Trophoblast cell (in vitro differentiated cells and primary cell): Measurements from ENCODE around the gene LDB2.

Experiments
- DNase-seq, 2 donors: peaks; one replicate each; pipeline ENCODE4 v3.0.0-alpha.2; 2016
- H2AFZ ChIP-seq: 2 replicates; pipeline ENCODE4 v1.6.1; 2013; ENCODE audit warnings: low read length, moderate library complexity, mild to moderate bottlenecking; ENCODE audit not compliant: insufficient read depth, poor library complexity
- H2AK5ac ChIP-seq: 2 replicates; pipeline ENCODE4 v1.6.1; 2013; ENCODE audit warnings: mild to moderate bottlenecking, low read length
- H2BK120ac ChIP-seq: 2 replicates; pipeline ENCODE4 v1.6.1; 2013; ENCODE audit warnings: low read length, mild to moderate bottlenecking, moderate library complexity; ENCODE audit not compliant: insufficient read depth, poor library complexity
- H2BK12ac ChIP-seq: 2 replicates; pipeline ENCODE4 v1.6.1; 2013; ENCODE audit warnings: mild to moderate bottlenecking, low read length, moderate library complexity
- H2BK5ac ChIP-seq: 2 replicates; pipeline ENCODE4 v1.6.1; 2013; ENCODE audit warnings: low read length, low read depth, moderate library complexity, mild to moderate bottlenecking; ENCODE audit not compliant: poor library complexity
- H3K14ac ChIP-seq: 2 replicates; pipeline ENCODE4 v1.6.1; 2013; ENCODE audit warnings: mild to moderate bottlenecking, low read length
- H3K18ac ChIP-seq: 2 replicates; pipeline ENCODE4 v1.6.1; 2013; ENCODE audit warnings: mild to moderate bottlenecking, low read length
- H3K23ac ChIP-seq: 2 replicates; pipeline ENCODE4 v1.6.1; 2013; ENCODE audit warnings: low read length
- H3K27ac ChIP-seq: 2 replicates; pipeline ENCODE4 v1.5.1; 2013; ENCODE audit warnings: low read depth, mild to moderate bottlenecking, inconsistent platforms, low read length, moderate library complexity
- H3K27me3 ChIP-seq: 2 replicates; pipeline ENCODE4 v1.6.1; 2013; ENCODE audit warnings: inconsistent platforms, mild to moderate bottlenecking, low read length, moderate library complexity; ENCODE audit not compliant: insufficient read depth
- H3K36me3 ChIP-seq, 2 experiments: 1 replicate in 1 of 2; 2 replicates in 1 of 2; pipeline ENCODE4 v1.6.1; 2013; ENCODE audit warnings: low read length in 2 of 2, mild to moderate bottlenecking in 2 of 2, moderate library complexity in 1 of 2; ENCODE audit not compliant: insufficient read depth in 2 of 2, control insufficient read depth in 1 of 2
- H3K4ac ChIP-seq: 2 replicates; pipeline ENCODE4 v1.6.1; 2013; ENCODE audit warnings: low read depth, mild to moderate bottlenecking, low read length, moderate library complexity
- H3K4me1 ChIP-seq, 2 experiments: 1 replicate in 1 of 2; 2 replicates in 1 of 2; pipeline ENCODE4 v1.6.1; 2013; ENCODE audit warnings: low read length in 2 of 2, mild to moderate bottlenecking in 2 of 2, moderate library complexity in 1 of 2; ENCODE audit not compliant: insufficient read depth in 2 of 2, control insufficient read depth in 1 of 2
- H3K4me2 ChIP-seq: 2 replicates; pipeline ENCODE4 v1.6.1; 2013; ENCODE audit warnings: inconsistent platforms, mild to moderate bottlenecking, low read length, moderate library complexity
- H3K4me3 ChIP-seq: 2 replicates; pipeline ENCODE4 v1.5.1; 2013; ENCODE audit warnings: mild to moderate bottlenecking, low read depth, low read length, inconsistent platforms
- H3K79me1 ChIP-seq: one replicate; pipeline ENCODE4 v1.6.1; 2013; ENCODE audit warnings: low read length
- H3K79me2 ChIP-seq: 2 replicates; pipeline ENCODE4 v1.6.1; 2013; ENCODE audit warnings: low read length, mild to moderate bottlenecking; ENCODE audit not compliant: control insufficient read depth, insufficient read depth, poor library complexity
- H3K9ac ChIP-seq: 2 replicates; pipeline ENCODE4 v1.6.1; 2013; ENCODE audit warnings: mild to moderate bottlenecking, low read length
- H3K9me3 ChIP-seq: 2 replicates; pipeline ENCODE4 v1.6.1; 2013; ENCODE audit warnings: low read depth, mild to moderate bottlenecking, control low read depth, inconsistent platforms, low read length; ENCODE audit not compliant: insufficient read depth
- H4K12ac ChIP-seq: 2 replicates; pipeline ENCODE4 v1.6.1; 2013; ENCODE audit warnings: low read depth, mild to moderate bottlenecking, low read length, moderate library complexity
- H4K8ac ChIP-seq: 2 replicates; pipeline ENCODE4 v1.6.1; 2013; ENCODE audit warnings: low read depth, mild to moderate bottlenecking, low read length, moderate library complexity
- H4K91ac ChIP-seq: one replicate; pipeline ENCODE4 v1.6.1; 2013; ENCODE audit warnings: low read depth, mild to moderate bottlenecking, low read length, moderate library complexity
- WGBS: extraction: QIAGEN DNeasy Blood & Tissue Kit; methylation state at CpG from one replicate; pipeline ENCODE4 v1.1.7; 2013; ENCODE audit warnings: missing lambda C conversion rate; ENCODE audit not compliant: insufficient read length, insufficient coverage; ENCODE audit errors: extremely low coverage; 5-methylcytosine and 5-hydroxymethylcytosine counted together

LDB2 gene

GRCh38 chr4:16884673-16885460 is 13.6 kb downstream of the LDB2 start:
- Histone ChIP-seq H2BK120ac (no peak overlapping the region), H3K27ac (no peak overlapping the region), H3K4me1 (no peaks in the 10 kb centered on the region), H3K14ac (no peak overlapping the region), H3K9ac (no peak overlapping the region), H3K23ac (no peak overlapping the region), H4K91ac (no peak overlapping the region), H3K4me3 (no peak overlapping the region), H3K79me2 (no peaks in the 10 kb centered on the region), H2AK5ac (no peak overlapping the region), H3K27me3 (no peaks in the 10 kb centered on the region), H3K79me1 (no peaks in the 10 kb centered on the region), H3K9me3 (no peaks in the 10 kb centered on the region), H3K36me3 (no peaks in the 10 kb centered on the region), H3K18ac (no peak overlapping the region), H2AFZ (no peak overlapping the region), H2BK5ac (no peak overlapping the region), H4K8ac (no peak overlapping the region), H3K4me2 (no peak overlapping the region), H2BK12ac (no peak overlapping the region), H3K4ac (no peak overlapping the region), H4K12ac (no peak overlapping the region)
- DNase-seq, result no peak
- no CpG with 5 or more reads among the region's 8 CpGs for WGBS

- H2AK5ac ChIP-seq, result no peak overlapping the region
- no peak overlapping the region for H3K14ac ChIP-seq
- H3K4me1 ChIP-seq, result no peaks in the 10 kb centered on the region
- H2BK12ac ChIP-seq, result peak overlapping the region; percentile 66
- H3K9ac ChIP-seq, result no peak overlapping the region
- no peak overlapping the region for H3K4me2 ChIP-seq
- H3K36me3 ChIP-seq, result no peaks in the 10 kb centered on the region
- H3K4ac ChIP-seq, result no peak overlapping the region
- no peak overlapping the region for H4K91ac ChIP-seq
- DNase-seq, result no peak
- H3K27me3 ChIP-seq, result no peaks in the 10 kb centered on the region
- no peak overlapping the region for H3K27ac ChIP-seq
- no peak overlapping the region for H4K8ac ChIP-seq
- H4K12ac ChIP-seq, result no peak overlapping the region
- no peaks in the 10 kb centered on the region for H3K9me3 ChIP-seq
- H3K79me2 ChIP-seq, result no peaks in the 10 kb centered on the region
- no peak overlapping the region for H3K4me3 ChIP-seq
- H2AFZ ChIP-seq, result no peak overlapping the region
- no peak overlapping the region for H2BK120ac ChIP-seq
- H2BK5ac ChIP-seq, result no peak overlapping the region
- H3K23ac ChIP-seq, result no peak overlapping the region
- no CpG with 5 or more reads among the region's 4 CpGs for WGBS
- H3K18ac ChIP-seq, result no peak overlapping the region
- H3K79me1 ChIP-seq, result no peaks in the 10 kb centered on the region
These were observed 14.6 kb downstream of the LDB2 start for GRCh38 chr4:16883806-16884205.

GRCh38 chr4:16881151-16881884 is 17.1 kb downstream of the LDB2 start:
- H3K27ac ChIP-seq, result no peak overlapping the region
- H4K91ac ChIP-seq, result no peak overlapping the region
- H2BK120ac ChIP-seq, result no peak overlapping the region
- no peak overlapping the region for H3K4me2 ChIP-seq
- H4K8ac ChIP-seq, result no peak overlapping the region
- no CpG with 5 or more reads among the region's 7 CpGs for WGBS
- H3K9ac ChIP-seq, result no peak overlapping the region
- H4K12ac ChIP-seq, result no peak overlapping the region
- no peak overlapping the region for H2BK12ac ChIP-seq
- no peak overlapping the region for H3K14ac ChIP-seq
- no peak overlapping the region for H3K23ac ChIP-seq
- H3K18ac ChIP-seq, result no peak overlapping the region
- no peak overlapping the region for H2AFZ ChIP-seq
- no peak overlapping the region for H2BK5ac ChIP-seq
- H3K9me3 ChIP-seq, result no peaks in the 10 kb centered on the region
- H3K4me3 ChIP-seq, result no peak overlapping the region
- H3K4ac ChIP-seq, result no peak overlapping the region
- H2AK5ac ChIP-seq, result no peak overlapping the region
- DNase-seq, result peak in 1 of 2 donors; percentile 26
- H3K79me1 ChIP-seq, result no peaks in the 10 kb centered on the region
- no peaks in the 10 kb centered on the region for H3K27me3 ChIP-seq
- H3K79me2 ChIP-seq, result no peaks in the 10 kb centered on the region
- H3K4me1 ChIP-seq, result no peaks in the 10 kb centered on the region
- no peaks in the 10 kb centered on the region for H3K36me3 ChIP-seq

GRCh38 chr4:16875487-16875886 is 23.0 kb downstream of the LDB2 start:
- H3K9me3 ChIP-seq, result no peaks in the 10 kb centered on the region
- no peaks in the 10 kb centered on the region for H3K36me3 ChIP-seq
- no peak overlapping the region for H2BK5ac ChIP-seq
- H4K8ac ChIP-seq, result no peak overlapping the region
- H3K4me2 ChIP-seq, result no peak overlapping the region
- H3K4ac ChIP-seq, result no peak overlapping the region
- H3K4me1 ChIP-seq, result peaks cover 0 to 4% of the 10 kb centered on the region in 2 experiments
- H3K14ac ChIP-seq, result no peak overlapping the region
- DNase-seq, result peak in 1 of 2 donors; percentile 2
- H3K18ac ChIP-seq, result no peak overlapping the region
- no peak overlapping the region for H3K23ac ChIP-seq
- no peak overlapping the region for H2AFZ ChIP-seq
- no peak overlapping the region for H3K9ac ChIP-seq
- no peak overlapping the region for H3K27ac ChIP-seq
- no peak overlapping the region for H2AK5ac ChIP-seq
- H4K91ac ChIP-seq, result no peak overlapping the region
- no peak overlapping the region for H2BK120ac ChIP-seq
- no peak overlapping the region for H3K4me3 ChIP-seq
- no peak overlapping the region for H2BK12ac ChIP-seq
- H3K79me2 ChIP-seq, result no peaks in the 10 kb centered on the region
- H3K79me1 ChIP-seq, result no peaks in the 10 kb centered on the region
- no peak overlapping the region for H4K12ac ChIP-seq
- WGBS, result no CpG with 5 or more reads among the region's 5 CpGs
- no peaks in the 10 kb centered on the region for H3K27me3 ChIP-seq
